ENCODE results near the gene OR10J5.

DNA sequence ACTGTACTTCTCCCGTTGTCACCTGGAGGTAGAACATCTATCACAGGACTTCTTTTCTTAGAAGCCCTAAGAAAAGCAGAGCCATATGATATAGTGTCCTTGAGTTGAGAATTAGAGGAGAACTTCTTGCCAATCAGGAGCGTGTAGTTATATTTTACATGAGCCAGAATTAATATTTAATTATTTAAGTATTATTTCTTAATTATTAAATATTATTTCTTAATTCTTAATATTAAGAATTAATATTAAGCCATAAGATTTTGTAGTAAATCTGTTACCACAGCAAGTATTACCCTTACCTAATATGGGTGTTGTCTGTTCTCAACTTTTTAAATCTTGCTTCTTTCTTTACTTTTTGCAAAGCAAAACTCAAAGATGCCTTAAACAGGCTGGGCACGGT lies 41.6 kb upstream of the OR10J5 start:
- TF ChIP-seq USF2 (IDR thresholded peaks at IDR 0.05; ENCODE audit: low read depth, low read length) (no peak), NFE2L2 (IDR thresholded peaks at IDR 0.05; ENCODE audit: low read depth, low read length) (no peak), MAZ (IDR thresholded peaks at IDR 0.05; ENCODE audit: borderline replicate concordance, low read depth, low read length) (no peak), SMC3 (IDR thresholded peaks at IDR 0.05; ENCODE audit: low read depth, low read length) (no peak), RAD21 (IDR thresholded peaks at IDR 0.05; ENCODE audit: low read length) (no peak), POLR2A (IDR thresholded peaks at IDR 0.05; ENCODE audit: low read depth, low read length) (no peak), RCOR1 (IDR thresholded peaks at IDR 0.05; ENCODE audit: insufficient replicate concordance, low read length) (no peak), BHLHE40 (IDR thresholded peaks at IDR 0.05; ENCODE audit: low read depth, low read length) (no peak), CEBPB (IDR thresholded peaks at IDR 0.05; ENCODE audit: low read depth, low read length) (no peak)
- TF ChIP-seq, protein P1, sequence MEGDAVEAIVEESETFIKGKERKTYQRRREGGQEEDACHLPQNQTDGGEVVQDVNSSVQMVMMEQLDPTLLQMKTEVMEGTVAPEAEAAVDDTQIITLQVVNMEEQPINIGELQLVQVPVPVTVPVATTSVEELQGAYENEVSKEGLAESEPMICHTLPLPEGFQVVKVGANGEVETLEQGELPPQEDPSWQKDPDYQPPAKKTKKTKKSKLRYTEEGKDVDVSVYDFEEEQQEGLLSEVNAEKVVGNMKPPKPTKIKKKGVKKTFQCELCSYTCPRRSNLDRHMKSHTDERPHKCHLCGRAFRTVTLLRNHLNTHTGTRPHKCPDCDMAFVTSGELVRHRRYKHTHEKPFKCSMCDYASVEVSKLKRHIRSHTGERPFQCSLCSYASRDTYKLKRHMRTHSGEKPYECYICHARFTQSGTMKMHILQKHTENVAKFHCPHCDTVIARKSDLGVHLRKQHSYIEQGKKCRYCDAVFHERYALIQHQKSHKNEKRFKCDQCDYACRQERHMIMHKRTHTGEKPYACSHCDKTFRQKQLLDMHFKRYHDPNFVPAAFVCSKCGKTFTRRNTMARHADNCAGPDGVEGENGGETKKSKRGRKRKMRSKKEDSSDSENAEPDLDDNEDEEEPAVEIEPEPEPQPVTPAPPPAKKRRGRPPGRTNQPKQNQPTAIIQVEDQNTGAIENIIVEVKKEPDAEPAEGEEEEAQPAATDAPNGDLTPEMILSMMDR (conservative IDR thresholded peaks at IDR 0.05; ENCODE audit: low read depth, low read length): no peak

Data from IMR-90 (cell line).